Transverse colon (tissue), 4 donors: ENCODE results near the gene UBE2E2. TPM values are rescaled to one million over a fixed set of nuclear protein-coding genes. Genes with fewer than 3 reads are reported as not detected.

ENCODE experiments used
- DNase-seq: peaks from one replicate; pipeline ENCODE4 v3.0.0-alpha.2; 2019
- H3K27ac ChIP-seq, 4 donors: fragments of 200-600 bp; sonication (generic); 2 replicates each; pipeline ENCODE4 v1.5.1; 2016 to 2018; ENCODE audit warnings: inconsistent platforms in 4 of 4
- H3K27me3 ChIP-seq: fragments of 200-600 bp; sonication (generic); 2 replicates; pipeline ENCODE4 v1.5.1; 2017; ENCODE audit warnings: inconsistent platforms
- H3K36me3 ChIP-seq, 4 donors: fragments of 200-600 bp; sonication (generic); 2 replicates each; pipeline ENCODE4 v1.5.1; 2017 to 2019; ENCODE audit warnings: inconsistent platforms in 4 of 4
- H3K4me1 ChIP-seq, 4 donors: fragments of 200-600 bp; sonication (generic); 2 replicates each; pipeline ENCODE4 v1.5.1; 2017 to 2020; ENCODE audit warnings: inconsistent platforms in 4 of 4
- H3K4me3 ChIP-seq, 4 donors: fragments of 200-600 bp; sonication (generic); 1 replicate in 1 of 4; 2 replicates in 3 of 4; pipeline versions ENCODE4 v1.5.1 to v1.6.1; 2017 to 2019; ENCODE audit warnings: inconsistent platforms in 4 of 4
- H3K9me3 ChIP-seq, 2 donors: fragments of 200-600 bp; sonication (generic); 2 replicates each; pipeline ENCODE4 v1.5.1; 2017 to 2019; ENCODE audit warnings: inconsistent platforms in 2 of 2
- EP300 ChIP-seq: sonication (generic); formaldehyde crosslinking; IDR thresholded peaks from one replicate; pipeline ENCODE4 v1.6.1; 2017; ENCODE audit warnings: antibody characterized with exemption, low read depth
- POLR2A ChIP-seq: fragments of 450-650 bp; IDR thresholded peaks from one replicate; pipeline ENCODE4 v1.6.1; 2016; ENCODE audit warnings: antibody characterized with exemption, mild to moderate bottlenecking, moderate library complexity
- POLR2AphosphoS5 ChIP-seq, 3 donors: sonication (generic); formaldehyde crosslinking; IDR thresholded peaks; one replicate each; pipeline ENCODE4 v1.6.1; 2016; ENCODE audit warnings: antibody characterized with exemption in 3 of 3
- WGBS, 2 donors: methylation state at CpG; one replicate each; pipeline ENCODE4 v1.1.5; 2018; ENCODE audit warnings: low coverage in 1 of 2; 5-methylcytosine and 5-hydroxymethylcytosine counted together
- in situ Hi-C, 4 donors: fragments of 200-750 bp; cut with MboI; loops; one replicate each; pipeline versions ENCODE4 v1.15.0 to v1.15.1; 2017; ENCODE audit warnings: low sequenced_read_pairs in 3 of 4, low pct_ligation_motif_present in 1 of 4, low pct_unique_long_range_greater_than_20kb in 1 of 4
- intact Hi-C: fragments of 100-400 bp; cut with DNase I; formaldehyde crosslinking; loops from one replicate; pipeline ENCODE4 v1.15.1; 2023; ENCODE audit warnings: low total_unique reads
- total RNA-seq, 4 donors: library from RNA; depleted of rRNA; stranded (reverse); fragments of >200 nt; gene quantifications; one replicate each; pipeline ENCODE4 v1.1.0, GENCODE V29; 2016
- TF ChIP-seq, protein P1 (sequence below), 5 experiments: fragments of 200-600 bp in 3 of 5; fragments of 450-650 bp in 2 of 5; sonication (generic) in 3 of 5; IDR thresholded peaks; 1 replicate in 2 of 5; 2 replicates in 3 of 5; pipeline ENCODE4 v1.5.1; 2016 to 2017; ENCODE audit warnings: antibody characterized with exemption in 5 of 5, inconsistent platforms in 3 of 5, mild to moderate bottlenecking in 2 of 5, moderate library complexity in 1 of 5

The UBE2E2 gene
- total RNA-seq, 4 donors from 2014 or later: 5.4 to 133 (median 7.6) TPM

DNA sequence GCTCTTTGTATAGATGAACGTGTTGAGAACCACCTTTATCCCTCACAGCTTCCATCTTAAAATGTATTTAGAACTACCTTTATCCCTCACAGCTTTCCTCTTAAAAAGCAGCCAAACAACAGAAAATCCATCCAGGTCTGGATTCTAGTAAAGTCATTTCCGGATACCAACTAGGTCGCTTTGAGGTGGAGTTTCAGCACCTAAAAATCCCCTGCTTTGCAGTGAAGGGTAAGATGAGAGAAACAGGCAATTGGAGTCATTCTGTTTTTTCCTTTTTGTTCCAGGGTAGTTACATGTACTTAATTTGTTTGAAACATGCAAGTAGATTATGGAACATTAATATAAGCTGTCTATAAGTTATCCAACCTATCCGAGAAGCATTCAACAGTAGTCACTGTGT is 192.0 kb downstream of the UBE2E2 start:
- Histone ChIP-seq H3K9me3 (no peaks in the 10 kb centered on the region), H3K27ac (no peak overlapping the region), H3K4me3 (no peak overlapping the region), H3K36me3 (no peaks in the 10 kb centered on the region), H3K4me1 (no peaks in the 10 kb centered on the region), H3K27me3 (no peaks in the 10 kb centered on the region)
- intact Hi-C loops (no loop called here), in situ Hi-C loops (no loop called here)
- DNase-seq: no peak
- WGBS, 2 donors: 87 to 91% methylated on average over 4 of the region's 4 CpGs
- TF ChIP-seq POLR2A (no peak), POLR2AphosphoS5 (IDR thresholded peaks at IDR 0.05) (no peak)

DNA sequence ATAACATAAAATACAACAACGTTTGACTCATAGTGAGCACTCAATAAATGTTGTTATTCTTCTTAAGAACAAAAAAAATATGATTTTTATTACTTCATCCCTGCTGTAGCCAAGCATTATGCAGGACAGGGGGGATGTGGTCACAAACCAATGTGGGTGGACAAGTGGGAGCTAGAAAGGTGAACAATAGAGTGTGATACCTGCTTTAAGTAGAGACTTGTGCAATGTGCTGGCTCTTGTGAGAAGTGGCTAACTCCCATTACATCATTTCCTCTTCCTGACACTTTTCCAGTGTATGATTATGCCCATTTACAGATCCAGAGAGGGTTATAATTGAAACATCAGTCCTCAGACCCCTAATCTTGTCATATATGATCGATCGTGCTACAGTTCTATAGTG is 193.6 kb downstream of the UBE2E2 start:
- TF ChIP-seq POLR2A: no peak
- no peak overlapping the region for H3K27ac ChIP-seq
- intact Hi-C loops: no loop called here
- no peak overlapping the region for H3K4me3 ChIP-seq
- in situ Hi-C loops: no loop called here
- DNase-seq: no peak
- H3K36me3 ChIP-seq: no peaks in the 10 kb centered on the region
- no peaks in the 10 kb centered on the region for H3K9me3 ChIP-seq
- WGBS, 2 donors: 83 to 94% methylated on average over 3 of the region's 3 CpGs
- no peaks in the 10 kb centered on the region for H3K27me3 ChIP-seq
- H3K4me1 ChIP-seq: no peaks in the 10 kb centered on the region

DNA sequence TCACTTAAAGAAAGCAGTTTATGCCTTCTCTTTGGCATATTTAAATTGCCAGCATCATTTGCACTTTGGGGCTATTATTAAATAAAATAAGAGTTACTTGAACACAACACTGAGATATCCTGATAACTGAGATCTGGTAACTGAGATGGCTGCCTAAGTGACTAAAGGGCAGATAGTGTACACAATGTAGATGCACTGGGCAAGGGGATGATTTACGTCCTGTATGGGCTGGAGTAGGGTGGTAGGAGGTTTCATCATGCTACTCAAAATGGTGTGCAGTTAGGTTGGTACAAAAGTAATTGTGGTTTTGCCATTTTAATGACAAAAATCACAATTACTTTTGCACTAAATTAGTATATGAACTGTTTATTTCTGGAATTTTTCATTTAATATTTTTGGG is 196.1 kb downstream of the UBE2E2 start:
- no peak overlapping the region for H3K4me3 ChIP-seq
- TF ChIP-seq, protein P1, sequence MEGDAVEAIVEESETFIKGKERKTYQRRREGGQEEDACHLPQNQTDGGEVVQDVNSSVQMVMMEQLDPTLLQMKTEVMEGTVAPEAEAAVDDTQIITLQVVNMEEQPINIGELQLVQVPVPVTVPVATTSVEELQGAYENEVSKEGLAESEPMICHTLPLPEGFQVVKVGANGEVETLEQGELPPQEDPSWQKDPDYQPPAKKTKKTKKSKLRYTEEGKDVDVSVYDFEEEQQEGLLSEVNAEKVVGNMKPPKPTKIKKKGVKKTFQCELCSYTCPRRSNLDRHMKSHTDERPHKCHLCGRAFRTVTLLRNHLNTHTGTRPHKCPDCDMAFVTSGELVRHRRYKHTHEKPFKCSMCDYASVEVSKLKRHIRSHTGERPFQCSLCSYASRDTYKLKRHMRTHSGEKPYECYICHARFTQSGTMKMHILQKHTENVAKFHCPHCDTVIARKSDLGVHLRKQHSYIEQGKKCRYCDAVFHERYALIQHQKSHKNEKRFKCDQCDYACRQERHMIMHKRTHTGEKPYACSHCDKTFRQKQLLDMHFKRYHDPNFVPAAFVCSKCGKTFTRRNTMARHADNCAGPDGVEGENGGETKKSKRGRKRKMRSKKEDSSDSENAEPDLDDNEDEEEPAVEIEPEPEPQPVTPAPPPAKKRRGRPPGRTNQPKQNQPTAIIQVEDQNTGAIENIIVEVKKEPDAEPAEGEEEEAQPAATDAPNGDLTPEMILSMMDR (IDR thresholded peaks at IDR 0.05): no peak
- TF ChIP-seq POLR2AphosphoS5 (IDR thresholded peaks at IDR 0.05): no peak
- TF ChIP-seq EP300: no peak
- no peak for TF ChIP-seq POLR2A
- H3K9me3 ChIP-seq: no peaks in the 10 kb centered on the region
- 93 to 100% methylated on average over 1 of the region's 1 CpG for WGBS, 2 donors
- no peaks in the 10 kb centered on the region for H3K36me3 ChIP-seq
- H3K4me1 ChIP-seq: no peaks in the 10 kb centered on the region
- no peak overlapping the region for H3K27ac ChIP-seq
- no peak for DNase-seq
- in situ Hi-C loops: no loop called here
- intact Hi-C loops: no loop called here
- H3K27me3 ChIP-seq: no peaks in the 10 kb centered on the region

DNA sequence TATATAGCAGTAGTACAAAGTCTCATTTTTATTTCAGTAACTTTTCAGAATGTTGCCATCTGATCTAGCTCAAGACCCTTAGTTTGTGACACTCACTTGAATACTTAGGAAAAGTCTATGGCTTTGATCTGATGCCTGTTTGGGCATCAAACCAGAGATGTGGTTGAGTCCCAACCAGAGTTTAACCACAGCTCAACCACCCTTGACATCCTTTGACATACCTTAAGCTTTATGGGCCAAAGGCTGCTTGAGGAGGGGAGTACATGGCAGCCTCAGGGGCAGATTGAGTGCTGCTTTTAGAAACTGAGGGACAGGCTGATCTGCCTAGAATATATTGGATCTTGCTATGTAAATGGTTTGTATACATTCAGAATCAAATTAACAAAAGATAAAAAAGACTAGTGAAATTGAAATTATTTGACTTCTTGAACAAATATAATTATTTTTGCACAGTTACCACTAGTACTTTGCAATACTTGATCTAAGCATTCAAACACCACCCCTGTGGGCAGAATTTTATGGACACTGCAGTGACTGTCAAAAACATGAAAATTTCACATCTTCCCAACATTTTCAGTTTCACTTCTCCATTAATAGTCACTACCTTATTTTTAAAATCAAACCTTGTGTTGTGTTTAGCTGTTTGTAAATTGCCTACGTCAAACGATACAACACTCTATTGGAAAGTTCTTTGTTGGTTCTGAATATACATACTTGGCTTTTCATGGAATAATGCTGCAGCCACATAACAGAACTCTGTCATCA is 199.8 kb downstream of the UBE2E2 start:
- H3K9me3 ChIP-seq: no peaks in the 10 kb centered on the region
- TF ChIP-seq POLR2AphosphoS5 (IDR thresholded peaks at IDR 0.05) (no peak), EP300 (no peak), POLR2A (no peak)
- TF ChIP-seq, protein P1 (IDR thresholded peaks at IDR 0.05): no peak
- H3K27me3 ChIP-seq: no peaks in the 10 kb centered on the region
- H3K4me1 ChIP-seq: peaks cover 0 to 4% (median 0%) of the 10 kb centered on the region in 4 donors
- DNase-seq: no peak
- intact Hi-C loops (no loop called here), in situ Hi-C loops (no loop called here)
- no peaks in the 10 kb centered on the region for H3K36me3 ChIP-seq
- H3K4me3 ChIP-seq: no peak overlapping the region
- 80 to 89% methylated on average over 2 of the region's 2 CpGs for WGBS, 2 donors
- no peak overlapping the region for H3K27ac ChIP-seq

DNA sequence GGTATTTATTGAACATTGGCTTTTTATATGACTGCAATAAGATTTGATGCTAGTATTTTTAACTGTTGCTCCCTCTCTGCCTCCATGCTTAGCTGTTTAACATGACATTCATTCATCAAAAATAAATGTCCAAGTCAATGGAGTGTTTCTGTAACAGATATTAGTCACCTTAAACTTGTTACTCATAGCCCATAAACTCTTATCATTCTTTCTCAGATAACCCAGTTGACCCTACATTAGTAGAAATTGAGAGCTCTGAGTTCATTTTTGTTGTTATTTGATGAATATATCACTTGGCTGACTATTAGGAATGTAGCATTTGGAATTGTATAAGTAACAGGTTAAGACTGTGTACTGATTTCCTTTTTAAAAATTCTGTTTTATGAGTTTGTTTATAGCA is 201.1 kb downstream of the UBE2E2 start:
- DNase-seq: no peak
- in situ Hi-C loops: no loop called here

More for the DNA sequence above, 201.1 kb downstream of the UBE2E2 start:
- intact Hi-C loops: no loop called here
- Histone ChIP-seq H3K27me3 (no peaks in the 10 kb centered on the region), H3K9me3 (no peaks in the 10 kb centered on the region), H3K4me1 (peaks cover 0 to 11% (median 0%) of the 10 kb centered on the region in 4 donors), H3K4me3 (no peak overlapping the region), H3K27ac (no peak overlapping the region), H3K36me3 (no peaks in the 10 kb centered on the region)
- TF ChIP-seq POLR2AphosphoS5 (IDR thresholded peaks at IDR 0.05): no peak
- TF ChIP-seq EP300: no peak
- TF ChIP-seq, protein P1 (IDR thresholded peaks at IDR 0.05): no peak
- TF ChIP-seq POLR2A: no peak
